ENCODE measurements around the gene TSGA10. TPM values are rescaled to one million over a fixed set of nuclear protein-coding genes. Genes with fewer than 3 reads are reported as not detected.
"Not testable (repeated sequence)": the region's sequence is repeated elsewhere in the genome, so short reads cannot be mapped to it uniquely, and the experiment has no call there.

Gene TSGA10
- total RNA-seq, result 3.3 and 3.4 TPM in 2 replicates

- peaks cover 19% of the 10 kb centered on the region for H3K36me3 Mint-ChIP-seq (ENCODE audit: low read depth)
- peak within 1 kb of the TSS; percentile 89 for H3K27ac Mint-ChIP-seq
- H3K4me1 Mint-ChIP-seq (ENCODE audit: low read depth), result peaks cover 25% of the 10 kb centered on the region
- no peaks in the 10 kb centered on the region for H3K9me3 Mint-ChIP-seq
- no peaks in the 10 kb centered on the region for H3K27me3 Mint-ChIP-seq (ENCODE audit: low read depth)
- intact Hi-C loops (cut with micrococcal nuclease), result loop anchor here (1.0 to 10.0 kb wide), 8 partner anchors 14 to 1410 kb away; partner anchors contain the start of genes C2orf15, EIF5B, MITD1 and MRPL30
- peak; percentile 88 for DNase-seq (ENCODE audit: low spot score)
- peak within 1 kb of the TSS; percentile 95 for H3K4me3 Mint-ChIP-seq (ENCODE audit: low read depth)
These were observed at the start of gene TSGA10, which contains the start of gene LIPT1 for GRCh38 chr2:99154643-99155536. Gene TSGA10, minus strand, starts transcription at chr2:99154942. Its CDS starts 45,503 bp downstream, at chr2:99109439. Gene LIPT1, plus strand, starts transcription at chr2:99154967. Its CDS starts 6,991 bp downstream, at chr2:99161958.

GRCh38 chr2:99201959-99202678 lies 47.4 kb upstream of the TSGA10 start:
- H3K27ac Mint-ChIP-seq, result no peak overlapping the region
- H3K4me3 Mint-ChIP-seq (ENCODE audit: low read depth), result no peak overlapping the region
- peaks cover 9% of the 10 kb centered on the region for H3K36me3 Mint-ChIP-seq (ENCODE audit: low read depth)
- intact Hi-C loops (cut with micrococcal nuclease), result no loop called here
- H3K4me1 Mint-ChIP-seq (ENCODE audit: low read depth), result no peaks in the 10 kb centered on the region
- H3K27me3 Mint-ChIP-seq (ENCODE audit: low read depth), result no peaks in the 10 kb centered on the region
- no peak for DNase-seq (ENCODE audit: low spot score)
- H3K9me3 Mint-ChIP-seq, result peaks cover 8% of the 10 kb centered on the region

- no peaks in the 10 kb centered on the region for H3K4me1 Mint-ChIP-seq (ENCODE audit: low read depth)
- no peak for DNase-seq (ENCODE audit: low spot score)
- no peaks in the 10 kb centered on the region for H3K27me3 Mint-ChIP-seq (ENCODE audit: low read depth)
- no peak overlapping the region for H3K27ac Mint-ChIP-seq
- no peak overlapping the region for H3K4me3 Mint-ChIP-seq (ENCODE audit: low read depth)
- intact Hi-C loops (cut with micrococcal nuclease), result no loop called here
- H3K9me3 Mint-ChIP-seq, result no peaks in the 10 kb centered on the region
- H3K36me3 Mint-ChIP-seq (ENCODE audit: low read depth), result peaks cover 16% of the 10 kb centered on the region
These were observed 45.5 kb upstream of the TSGA10 start for GRCh38 chr2:99200076-99200800.

- Mint-ChIP-seq H3K36me3 (ENCODE audit: low read depth) (peaks cover 21% of the 10 kb centered on the region), H3K9me3 (no peaks in the 10 kb centered on the region), H3K4me1 (ENCODE audit: low read depth) (no peaks in the 10 kb centered on the region), H3K27ac (no peak overlapping the region), H3K4me3 (ENCODE audit: low read depth) (no peak overlapping the region), H3K27me3 (ENCODE audit: low read depth) (no peaks in the 10 kb centered on the region)
- DNase-seq (ENCODE audit: low spot score), result no peak
- intact Hi-C loops (cut with micrococcal nuclease), result no loop called here
These were observed 43.5 kb upstream of the TSGA10 start for GRCh38 chr2:99198103-99198841.

GRCh38 chr2:99192364-99192763 lies 37.6 kb upstream of the TSGA10 start:
- intact Hi-C loops (cut with micrococcal nuclease); H3K27ac Mint-ChIP-seq; H3K4me3 Mint-ChIP-seq (ENCODE audit: low read depth); DNase-seq (ENCODE audit: low spot score); H3K9me3 Mint-ChIP-seq; H3K27me3 Mint-ChIP-seq (ENCODE audit: low read depth); H3K4me1 Mint-ChIP-seq (ENCODE audit: low read depth): not testable (repeated sequence)
- H3K36me3 Mint-ChIP-seq (ENCODE audit: low read depth), result peaks cover 61% of the 10 kb centered on the region

- Mint-ChIP-seq H3K27ac (no peak overlapping the region), H3K36me3 (ENCODE audit: low read depth) (peaks cover 51% of the 10 kb centered on the region), H3K4me1 (ENCODE audit: low read depth) (peaks cover 5% of the 10 kb centered on the region), H3K4me3 (ENCODE audit: low read depth) (no peak overlapping the region), H3K27me3 (ENCODE audit: low read depth) (no peaks in the 10 kb centered on the region), H3K9me3 (no peaks in the 10 kb centered on the region)
- intact Hi-C loops (cut with micrococcal nuclease), result no loop called here
- DNase-seq (ENCODE audit: low spot score), result no peak
These were observed 35.8 kb upstream of the TSGA10 start for GRCh38 chr2:99190548-99190947.

- Mint-ChIP-seq H3K36me3 (ENCODE audit: low read depth) (peaks cover 43% of the 10 kb centered on the region), H3K27me3 (ENCODE audit: low read depth) (no peaks in the 10 kb centered on the region), H3K4me1 (ENCODE audit: low read depth) (peaks cover 11% of the 10 kb centered on the region), H3K27ac (peak overlapping the region; percentile 39), H3K4me3 (ENCODE audit: low read depth) (no peak overlapping the region), H3K9me3 (no peaks in the 10 kb centered on the region)
- DNase-seq (ENCODE audit: low spot score), result no peak
- intact Hi-C loops (cut with micrococcal nuclease), result no loop called here
These were observed 33.6 kb upstream of the TSGA10 start for GRCh38 chr2:99188357-99188756.

- Mint-ChIP-seq H3K4me1 (ENCODE audit: low read depth) (peaks cover 15% of the 10 kb centered on the region), H3K4me3 (ENCODE audit: low read depth) (no peak overlapping the region), H3K36me3 (ENCODE audit: low read depth) (peaks cover 31% of the 10 kb centered on the region), H3K27me3 (ENCODE audit: low read depth) (no peaks in the 10 kb centered on the region), H3K9me3 (no peaks in the 10 kb centered on the region), H3K27ac (no peak overlapping the region)
- DNase-seq (ENCODE audit: low spot score), result no peak
- intact Hi-C loops (cut with micrococcal nuclease), result no loop called here
These were observed 32.3 kb upstream of the TSGA10 start for GRCh38 chr2:99187011-99187410.

- peaks cover 16% of the 10 kb centered on the region for H3K36me3 Mint-ChIP-seq (ENCODE audit: low read depth)
- H3K4me3 Mint-ChIP-seq (ENCODE audit: low read depth), result no peak overlapping the region
- intact Hi-C loops (cut with micrococcal nuclease), result loop anchor here (5.0 kb wide), 1 partner anchor 98 kb away; no protein-coding TSS in a partner anchor
- H3K27me3 Mint-ChIP-seq (ENCODE audit: low read depth), result no peaks in the 10 kb centered on the region
- no peak for DNase-seq (ENCODE audit: low spot score)
- H3K27ac Mint-ChIP-seq, result no peak overlapping the region
- peaks cover 24% of the 10 kb centered on the region for H3K4me1 Mint-ChIP-seq (ENCODE audit: low read depth)
- H3K9me3 Mint-ChIP-seq, result no peaks in the 10 kb centered on the region
These were observed 30.1 kb upstream of the TSGA10 start for GRCh38 chr2:99184811-99185210.

GRCh38 chr2:99183025-99183424 lies 28.3 kb upstream of the TSGA10 start:
- Mint-ChIP-seq H3K27ac (no peak overlapping the region), H3K27me3 (ENCODE audit: low read depth) (no peaks in the 10 kb centered on the region), H3K36me3 (ENCODE audit: low read depth) (peaks cover 12% of the 10 kb centered on the region), H3K4me3 (ENCODE audit: low read depth) (peak overlapping the region; percentile 22), H3K4me1 (ENCODE audit: low read depth) (peaks cover 31% of the 10 kb centered on the region), H3K9me3 (no peaks in the 10 kb centered on the region)
- no peak for DNase-seq (ENCODE audit: low spot score)
- intact Hi-C loops (cut with micrococcal nuclease), result loop anchor here (5.0 kb wide), 1 partner anchor 96 kb away; no protein-coding TSS in a partner anchor

- H3K4me1 Mint-ChIP-seq (ENCODE audit: low read depth), result peaks cover 34% of the 10 kb centered on the region
- peak overlapping the region; percentile 96 for H3K4me3 Mint-ChIP-seq (ENCODE audit: low read depth)
- peak overlapping the region; percentile 91 for H3K27ac Mint-ChIP-seq
- intact Hi-C loops (cut with micrococcal nuclease), result loop anchor here (1.0 to 5.0 kb wide), 4 partner anchors 26 to 309 kb away; partner anchors contain the start of genes REV1 and TXNDC9
- no peak for DNase-seq (ENCODE audit: low spot score)
- no peaks in the 10 kb centered on the region for H3K9me3 Mint-ChIP-seq
- no peaks in the 10 kb centered on the region for H3K27me3 Mint-ChIP-seq (ENCODE audit: low read depth)
- peaks cover 19% of the 10 kb centered on the region for H3K36me3 Mint-ChIP-seq (ENCODE audit: low read depth)
These were observed 26.9 kb upstream of the TSGA10 start for GRCh38 chr2:99181624-99182000.

Data from activated T-helper 2 cell treated with anti-CD3 and anti-CD28 coated beads, Interferon-gamma antibody, Interleukin-2, Interleukin-4, amounts not matched to agents 10 μg/mL and 5 μg/mL and 100 μg/mL, durations not matched to agents 14 hours and 24 hours and 36 hours (primary cell).